K562 (cell line): ENCODE results near the gene SELENOI. TPM values are rescaled to one million over a fixed set of nuclear protein-coding genes. Genes with fewer than 3 reads are reported as not detected.

Source experiments
- ATF4 ChIP-seq: fragments of 450-650 bp; formaldehyde crosslinking; IDR thresholded peaks from 2 replicates; pipeline ENCODE4 v1.4.0; 2022; ENCODE audit warnings: mild to moderate bottlenecking, moderate library complexity
- BACH1 ChIP-seq: fragments of 200-800 bp; sonication (Bioruptor generic); IDR thresholded peaks from 2 replicates; pipeline ENCODE4 v1.6.1; 2016; ENCODE audit warnings: missing genetic modification characterization, missing compliant biosample characterization
- BHLHE40 ChIP-seq: IDR thresholded peaks from 2 replicates; pipeline ENCODE4 v1.6.1; 2011; ENCODE audit warnings: low read length, improper control_type of control experiment
- CBFA2T3 ChIP-seq: fragments of 450-650 bp; IDR thresholded peaks from 2 replicates; pipeline ENCODE4 v1.6.1; 2017
- CHCHD3 ChIP-seq: fragments of 250-450 bp; sonication (Bioruptor Pico); IDR thresholded peaks from 2 replicates; pipeline ENCODE4 v2.1.2; 2022; ENCODE audit warnings: mild to moderate bottlenecking
- CTCF ChIP-seq, 3 experiments: IDR thresholded peaks in 2 of 3; conservative IDR thresholded peaks in 1 of 3; 2 replicates each; pipeline ENCODE4 v1.5.1; 2011 to 2012; ENCODE audit warnings: low read length in 3 of 3, mild to moderate bottlenecking in 3 of 3, control low read depth in 2 of 3, improper control_type of control experiment in 1 of 3, inconsistent platforms in 1 of 3, low read depth in 1 of 3, mixed read lengths in 1 of 3, moderate library complexity in 1 of 3; ENCODE audit not compliant: insufficient read depth in 2 of 3
- DEAF1 ChIP-seq: fragments of 450-650 bp; formaldehyde crosslinking; IDR thresholded peaks from 2 replicates; pipeline ENCODE4 v1.4.0; 2020; ENCODE audit warnings: mild to moderate bottlenecking, moderate library complexity
- ELK3 ChIP-seq: fragments of 450-650 bp; formaldehyde crosslinking; IDR thresholded peaks from 2 replicates; pipeline ENCODE4 v1.4.0; 2020; ENCODE audit warnings: mild to moderate bottlenecking
- FOXJ2 ChIP-seq: fragments of 200-800 bp; sonication (Bioruptor generic); IDR thresholded peaks from 2 replicates; pipeline ENCODE4 v1.6.1; 2016; ENCODE audit warnings: missing genetic modification characterization, missing compliant biosample characterization
- GABPA ChIP-seq: fragments of 200-800 bp; sonication (Bioruptor generic); conservative IDR thresholded peaks from 2 replicates; pipeline ENCODE4 v1.6.1; 2016; ENCODE audit warnings: low read depth, missing genetic modification characterization, missing compliant biosample characterization
- GATAD2A ChIP-seq: fragments of 450-650 bp; IDR thresholded peaks from 2 replicates; pipeline ENCODE4 v1.6.1; 2017
- HNRNPL ChIP-seq: fragments of 200-400 bp; formaldehyde crosslinking; IDR thresholded peaks from 2 replicates; pipeline ENCODE4 v1.6.1; 2017; ENCODE audit warnings: low read depth, mild to moderate bottlenecking, low read length
- KLF13 ChIP-seq: fragments of 450-650 bp; IDR thresholded peaks from 2 replicates; pipeline ENCODE4 v1.6.1; 2016; ENCODE audit warnings: missing genetic modification characterization, low read depth, mild to moderate bottlenecking, missing compliant biosample characterization, moderate library complexity, borderline replicate concordance
- NKRF ChIP-seq: fragments of 450-650 bp; IDR thresholded peaks from 2 replicates; pipeline ENCODE4 v1.6.1; 2016; ENCODE audit warnings: borderline replicate concordance
- PHF8 ChIP-seq: fragments of 200-600 bp; sonication (generic); IDR thresholded peaks from 2 replicates; pipeline ENCODE4 v1.6.1; 2012; ENCODE audit warnings: mixed run types, mild to moderate bottlenecking, inconsistent platforms, low read length, moderate library complexity, borderline replicate concordance
- RCOR1 ChIP-seq, 2 experiments: IDR thresholded peaks; 2 replicates each; pipeline ENCODE4 v1.6.1; 2012; ENCODE audit warnings: low read depth in 2 of 2, low read length in 2 of 2, borderline replicate concordance in 1 of 2, improper control_type of control experiment in 1 of 2
- SIN3A ChIP-seq, 2 experiments: fragments of 150-350 bp in 1 of 2; IDR thresholded peaks; 2 replicates each; pipeline ENCODE4 v1.6.1; 2011 to 2016; ENCODE audit warnings: borderline replicate concordance in 2 of 2, low read depth in 2 of 2, low read length in 2 of 2, mild to moderate bottlenecking in 2 of 2, moderate library complexity in 2 of 2; ENCODE audit not compliant: control insufficient read depth in 1 of 2
- SMARCA5 ChIP-seq: fragments of 450-650 bp; IDR thresholded peaks from 2 replicates; pipeline ENCODE4 v1.6.1; 2016
- SNIP1 ChIP-seq: fragments of 450-650 bp; IDR thresholded peaks from 2 replicates; pipeline ENCODE4 v1.7.1; 2017; ENCODE audit warnings: low read depth, mild to moderate bottlenecking
- XRCC4 ChIP-seq: IDR thresholded peaks from one replicate; pipeline ENCODE4 v1.6.1; 2011; ENCODE audit not compliant: insufficient read depth, insufficient read length; ENCODE audit errors: extremely low read depth
- ZNF785 ChIP-seq: fragments of 250-450 bp; sonication (Bioruptor Pico); IDR thresholded peaks from 2 replicates; pipeline ENCODE4 v1.4.0; 2020; ENCODE audit warnings: mild to moderate bottlenecking
- polyA plus RNA-seq, 8 experiments: library from polyadenylated mRNA; depleted of rRNA in 4 of 8; stranded (reverse) in 5 of 8; unstranded in 3 of 8; fragments of >200 nt; fragmentation: Nextera tagmentation in 2 of 8; fragmentation: Illumina TruSeq in 1 of 8; extraction: Ambion mirVana in 2 of 8; extraction: Trizol in 1 of 8; gene quantifications; 2 replicates each; pipeline versions ENCODE4 v1.2.1 to v1.2.3, GENCODE V29; 2011 to 2014; ENCODE audit warnings: inconsistent platforms in 1 of 8, missing spikeins in 1 of 8
- total RNA-seq, 7 experiments: library from RNA; depleted of rRNA in 6 of 7; stranded (reverse); fragments of >200 nt in 6 of 7; fragmentation: Illumina TruSeq in 2 of 7; extraction: Trizol in 2 of 7; gene quantifications; 2 replicates each; pipeline versions ENCODE4 v1.2.1 to v1.2.3, GENCODE V29; 2011 to 2021; ENCODE audit warnings: low replicate concordance in 1 of 7

SELENOI gene
- total and polyA plus RNA-seq, 9 of the 15 experiments (the other 6 are each of a cell fraction or from before 2014, with no cell fraction given) = 9.6 to 46.9 (median 24.4) TPM

- TF ChIP-seq NKRF (no peak; the same call in 1 of the 2 replicates), BHLHE40 (peak; percentile 67), CHCHD3 (CRISPR knock-in tag) (no peak), KLF13 (tag) (peak; percentile 85; the same call in 1 of the 2 replicates), CTCF (IDR thresholded peaks at IDR 0.05 in 2 of 3, conservative IDR thresholded peaks at IDR 0.05 in 1 of 3; ENCODE audit: insufficient read depth in 2 of 3, low read depth in 1 of 3, low read length in 3 of 3) (peak in 1 of 3 experiments; percentile 6; a peak in 1 of 6 replicates), PHF8 (peak; percentile 53; the same call in 1 of the 2 replicates), GATAD2A (peak; percentile 31; the same call in 1 of the 2 replicates), ELK3 (CRISPR knock-in tag) (no peak), ZNF785 (no peak), DEAF1 (no peak), HNRNPL (no peak), BACH1 (tag) (peak; percentile 97), SNIP1 (no peak), SIN3A (IDR thresholded peaks at IDR 0.05; ENCODE audit: borderline replicate concordance in 2 of 2, control insufficient read depth in 1 of 2, low read depth in 2 of 2, low read length in 2 of 2) (no peak), FOXJ2 (tag) (peak; percentile 85), XRCC4 (no peak), GABPA (tag) (no peak), SMARCA5 (peak; percentile 12; the same call in 1 of the 2 replicates), RCOR1 (IDR thresholded peaks at IDR 0.05; ENCODE audit: borderline replicate concordance in 1 of 2, low read depth in 2 of 2, low read length in 2 of 2) (peak in 1 of 2 experiments; percentile 89; a peak in 3 of 4 replicates), ATF4 (CRISPR knock-in tag) (peak; percentile 63), CBFA2T3 (peak; percentile 64)
Observed at GRCh38 chr2:26412091-26412673, 66.2 kb downstream of the SELENOI start (continued).
